ENCODE measurements around the gene SYCP3. TPM values are rescaled to one million over a fixed set of nuclear protein-coding genes. Genes with fewer than 3 reads are reported as not detected.

The SYCP3 gene
- total RNA-seq, 1 donor from 2014 or later = 0.44 TPM

DNA sequence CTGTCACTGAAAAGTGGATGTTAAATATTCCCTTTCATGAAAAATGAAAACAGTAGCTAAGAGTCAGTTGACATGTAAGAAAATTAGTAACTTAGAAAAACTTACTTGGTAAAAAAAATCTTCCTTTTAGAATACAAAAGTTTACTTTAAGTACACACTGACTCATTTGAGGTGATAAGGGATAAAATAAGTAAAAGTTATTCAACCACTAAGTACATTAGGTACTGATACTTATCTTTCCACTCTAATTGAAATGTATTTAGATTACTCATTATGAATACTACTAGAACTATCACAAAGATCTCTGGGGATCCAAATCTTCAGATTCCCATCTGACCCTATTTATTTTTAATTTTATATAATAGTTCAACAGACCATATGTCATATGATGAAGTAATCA is 12.2 kb downstream of the SYCP3 start:
- peaks cover 9% of the 10 kb centered on the region for H3K4me1 Mint-ChIP-seq (ENCODE audit: low read depth)
- no peak overlapping the region for H3K27ac Mint-ChIP-seq
- intact Hi-C loops (cut with micrococcal nuclease) = no loop called here
- no peak overlapping the region for H3K4me3 Mint-ChIP-seq
- DNase-seq (ENCODE audit: low spot score) = no peak
- peaks cover 2% of the 10 kb centered on the region for H3K36me3 Mint-ChIP-seq (ENCODE audit: low read depth)
- H3K27me3 Mint-ChIP-seq (ENCODE audit: insufficient read depth) = no peaks in the 10 kb centered on the region
- no peaks in the 10 kb centered on the region for H3K9me3 Mint-ChIP-seq

DNA sequence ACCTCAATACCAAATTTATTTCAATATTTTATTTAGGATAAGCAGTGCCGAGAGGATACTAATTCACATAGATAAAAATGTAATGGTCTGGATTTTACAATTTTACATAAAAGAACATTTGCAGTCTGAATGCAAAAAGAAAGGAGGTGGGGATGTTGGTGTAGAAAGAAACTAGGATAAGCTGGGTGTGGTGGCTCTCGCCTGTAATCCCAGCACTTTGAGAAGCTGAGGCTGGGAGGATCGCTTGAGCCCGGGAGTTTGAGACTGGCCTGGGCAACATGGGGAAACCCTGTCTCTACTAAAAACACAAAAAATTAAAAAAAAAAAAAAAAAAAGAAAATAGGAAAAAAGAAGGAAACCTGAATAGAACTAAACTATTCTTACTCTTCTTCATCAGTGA is 16.9 kb downstream of the SYCP3 start:
- Mint-ChIP-seq H3K27ac (no peak overlapping the region), H3K9me3 (no peaks in the 10 kb centered on the region), H3K4me1 (ENCODE audit: low read depth) (peaks cover 9% of the 10 kb centered on the region), H3K36me3 (ENCODE audit: low read depth) (no peaks in the 10 kb centered on the region), H3K4me3 (no peak overlapping the region), H3K27me3 (ENCODE audit: insufficient read depth) (no peaks in the 10 kb centered on the region)
- DNase-seq (ENCODE audit: low spot score) = no peak
- intact Hi-C loops (cut with micrococcal nuclease) = no loop called here

DNA sequence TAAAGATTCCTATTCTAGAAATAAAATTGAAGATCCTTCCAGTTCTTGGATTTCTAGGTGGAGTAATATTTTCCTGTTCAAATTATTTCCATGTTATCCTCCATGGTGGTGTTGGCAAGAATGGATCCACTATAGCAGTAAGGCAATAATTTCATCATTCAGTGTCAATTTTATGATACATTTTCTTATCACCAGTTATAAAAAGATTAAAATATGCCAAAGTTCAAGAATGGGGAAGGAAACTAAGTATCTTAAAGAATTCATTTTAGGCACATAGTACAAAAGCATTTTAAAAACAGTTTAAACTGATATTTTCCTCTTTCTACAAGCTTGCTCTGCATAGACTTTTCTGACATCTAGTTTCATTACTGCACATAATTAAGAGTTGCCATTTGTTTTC is 19.1 kb downstream of the SYCP3 start:
- H3K4me3 Mint-ChIP-seq = no peak overlapping the region
- intact Hi-C loops (cut with micrococcal nuclease) = no loop called here
- no peaks in the 10 kb centered on the region for H3K4me1 Mint-ChIP-seq (ENCODE audit: low read depth)
- DNase-seq (ENCODE audit: low spot score) = no peak
- no peaks in the 10 kb centered on the region for H3K27me3 Mint-ChIP-seq (ENCODE audit: insufficient read depth)
- H3K36me3 Mint-ChIP-seq (ENCODE audit: low read depth) = no peaks in the 10 kb centered on the region
- H3K9me3 Mint-ChIP-seq = no peaks in the 10 kb centered on the region
- no peak overlapping the region for H3K27ac Mint-ChIP-seq

DNA sequence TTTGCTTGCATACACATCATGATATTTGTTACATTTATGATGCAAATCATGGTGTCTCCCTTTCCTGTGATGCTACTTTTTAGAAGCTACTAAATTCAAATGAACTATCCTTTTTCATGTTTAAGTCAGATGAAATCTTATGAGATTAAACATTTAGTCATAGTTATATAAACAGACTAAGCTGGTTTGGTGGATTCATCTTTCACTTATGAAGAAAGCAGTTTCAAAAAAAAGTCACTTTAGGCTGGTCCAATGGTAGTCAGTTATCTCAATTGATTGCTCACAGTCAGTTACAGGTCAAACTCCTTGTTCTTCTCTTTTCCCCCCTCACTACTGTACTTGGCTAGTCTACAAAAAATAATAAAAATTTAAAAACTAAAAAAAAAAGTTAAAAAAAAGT is 19.7 kb downstream of the SYCP3 start:
- H3K9me3 Mint-ChIP-seq = no peaks in the 10 kb centered on the region
- no peaks in the 10 kb centered on the region for H3K4me1 Mint-ChIP-seq (ENCODE audit: low read depth)
- H3K4me3 Mint-ChIP-seq = no peak overlapping the region
- intact Hi-C loops (cut with micrococcal nuclease) = no loop called here
- no peak for DNase-seq (ENCODE audit: low spot score)
- H3K27ac Mint-ChIP-seq = no peak overlapping the region
- H3K27me3 Mint-ChIP-seq (ENCODE audit: insufficient read depth) = no peaks in the 10 kb centered on the region
- H3K36me3 Mint-ChIP-seq (ENCODE audit: low read depth) = no peaks in the 10 kb centered on the region

DNA sequence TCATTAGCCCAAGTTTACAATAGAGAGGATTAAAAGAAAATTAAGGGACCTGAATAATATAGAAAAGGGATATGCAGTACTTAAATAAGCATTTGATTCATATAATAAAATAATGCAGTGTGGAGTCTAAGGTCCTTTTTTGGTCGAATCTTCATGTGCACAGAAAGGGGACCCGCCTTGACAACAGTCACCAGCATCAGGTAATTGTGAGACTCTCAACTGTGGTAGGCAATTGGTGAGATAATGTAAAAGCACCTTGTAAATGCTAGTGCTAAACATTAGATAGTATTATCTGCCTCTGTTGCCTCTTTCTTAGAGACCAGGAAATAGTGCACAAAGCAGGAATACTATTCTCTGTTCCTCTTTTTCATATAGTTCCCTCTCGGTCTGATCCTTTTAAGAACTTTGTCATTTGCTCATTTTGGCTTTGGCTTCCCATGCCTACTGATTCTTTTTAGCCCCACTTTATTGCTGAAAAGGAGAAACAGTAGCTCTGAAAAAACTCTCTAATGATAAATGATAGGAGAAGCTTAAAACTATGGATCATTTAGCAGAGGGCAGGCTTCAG is 24.3 kb downstream of the SYCP3 start:
- no peak for DNase-seq (ENCODE audit: low spot score)
- no peaks in the 10 kb centered on the region for H3K36me3 Mint-ChIP-seq (ENCODE audit: low read depth)
- no peak overlapping the region for H3K4me3 Mint-ChIP-seq
- no peak overlapping the region for H3K27ac Mint-ChIP-seq
- H3K27me3 Mint-ChIP-seq (ENCODE audit: insufficient read depth) = no peaks in the 10 kb centered on the region
- H3K4me1 Mint-ChIP-seq (ENCODE audit: low read depth) = no peaks in the 10 kb centered on the region
- no peaks in the 10 kb centered on the region for H3K9me3 Mint-ChIP-seq
- intact Hi-C loops (cut with micrococcal nuclease) = no loop called here

DNA sequence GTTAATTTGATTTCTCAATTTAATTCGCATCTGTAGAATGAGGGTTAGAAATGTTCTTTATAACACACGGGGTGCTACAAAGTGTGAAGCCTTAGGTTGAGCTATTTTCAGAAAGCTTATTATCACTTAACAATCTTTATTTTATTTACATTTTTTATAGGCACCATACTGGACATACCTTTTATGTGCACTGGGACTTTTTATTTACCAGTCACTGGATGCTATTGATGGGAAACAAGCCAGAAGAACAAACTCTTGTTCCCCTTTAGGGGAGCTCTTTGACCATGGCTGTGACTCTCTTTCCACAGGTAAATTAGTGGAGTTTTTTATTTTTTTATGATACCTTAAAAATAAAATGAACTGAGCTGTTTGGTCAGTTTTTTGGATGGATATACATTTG is 25.3 kb downstream of the SYCP3 start:
- Mint-ChIP-seq H3K9me3 (no peaks in the 10 kb centered on the region), H3K36me3 (ENCODE audit: low read depth) (no peaks in the 10 kb centered on the region)
- intact Hi-C loops (cut with micrococcal nuclease) = no loop called here

DNA sequence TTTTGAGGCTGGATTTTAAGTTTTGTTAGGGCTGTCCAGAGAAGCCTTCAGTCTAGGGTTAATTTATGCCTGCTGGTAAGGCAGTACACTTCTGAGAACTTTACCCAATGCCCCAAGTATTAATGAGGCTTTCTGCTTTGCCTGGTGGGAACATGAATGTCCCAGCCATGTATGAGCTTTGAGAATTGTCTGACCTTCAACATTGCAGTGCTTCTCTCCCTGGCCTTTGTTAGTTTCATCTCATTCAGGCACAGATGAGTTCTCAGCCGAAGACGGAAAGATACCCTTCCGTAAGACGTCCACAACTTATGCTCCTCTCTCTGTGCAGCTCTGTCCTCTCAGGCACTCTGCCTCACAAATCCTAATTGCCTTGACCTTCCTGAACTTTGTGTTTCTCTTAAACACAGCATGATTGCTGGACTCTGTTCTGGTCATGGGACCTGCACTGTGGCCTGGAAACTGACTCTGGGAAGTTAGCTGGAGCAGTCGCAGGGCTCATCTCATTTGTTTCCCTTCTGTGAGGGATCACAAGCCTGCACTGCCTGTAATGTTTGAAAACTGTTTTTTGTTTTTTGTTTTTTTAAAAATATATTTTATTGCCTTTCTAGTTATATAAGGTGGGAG is 26.1 kb downstream of the SYCP3 start:
- Mint-ChIP-seq H3K9me3 (no peaks in the 10 kb centered on the region), H3K4me3 (no peak overlapping the region), H3K27me3 (ENCODE audit: insufficient read depth) (no peaks in the 10 kb centered on the region), H3K27ac (no peak overlapping the region), H3K36me3 (ENCODE audit: low read depth) (no peaks in the 10 kb centered on the region), H3K4me1 (ENCODE audit: low read depth) (peaks cover 6% of the 10 kb centered on the region)
- intact Hi-C loops (cut with micrococcal nuclease) = no loop called here
- no peak for DNase-seq (ENCODE audit: low spot score)

More for the DNA sequence above, 25.3 kb downstream of the SYCP3 start:
- peaks cover 6% of the 10 kb centered on the region for H3K4me1 Mint-ChIP-seq (ENCODE audit: low read depth)
- H3K27ac Mint-ChIP-seq = no peak overlapping the region
- no peak for DNase-seq (ENCODE audit: low spot score)
- no peak overlapping the region for H3K4me3 Mint-ChIP-seq
- H3K27me3 Mint-ChIP-seq (ENCODE audit: insufficient read depth) = no peaks in the 10 kb centered on the region

DNA sequence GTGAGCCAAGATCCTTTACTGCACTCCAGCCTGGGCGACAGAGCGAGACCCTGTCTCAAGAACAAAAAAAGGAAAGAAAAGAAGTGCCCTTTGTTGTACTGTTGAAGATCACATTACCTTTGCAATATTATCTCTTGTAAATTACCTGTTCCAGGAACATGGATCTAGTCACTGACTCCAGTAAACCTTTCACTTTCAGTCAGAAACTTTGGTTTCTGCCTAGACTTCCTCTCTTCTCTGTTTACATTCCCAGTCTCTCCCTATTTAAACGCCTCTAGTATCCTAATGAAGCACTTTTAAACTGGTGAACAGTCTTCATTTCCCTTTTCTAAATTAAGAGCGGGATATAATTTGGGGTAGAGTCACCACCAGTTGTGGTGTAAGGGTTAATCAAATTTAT is 29.0 kb downstream of the SYCP3 start:
- Mint-ChIP-seq H3K4me3 (no peak overlapping the region), H3K27me3 (ENCODE audit: insufficient read depth) (no peaks in the 10 kb centered on the region), H3K36me3 (ENCODE audit: low read depth) (no peaks in the 10 kb centered on the region), H3K4me1 (ENCODE audit: low read depth) (peaks cover 6% of the 10 kb centered on the region), H3K9me3 (no peaks in the 10 kb centered on the region), H3K27ac (no peak overlapping the region)
- no peak for DNase-seq (ENCODE audit: low spot score)
- intact Hi-C loops (cut with micrococcal nuclease) = no loop called here

DNA sequence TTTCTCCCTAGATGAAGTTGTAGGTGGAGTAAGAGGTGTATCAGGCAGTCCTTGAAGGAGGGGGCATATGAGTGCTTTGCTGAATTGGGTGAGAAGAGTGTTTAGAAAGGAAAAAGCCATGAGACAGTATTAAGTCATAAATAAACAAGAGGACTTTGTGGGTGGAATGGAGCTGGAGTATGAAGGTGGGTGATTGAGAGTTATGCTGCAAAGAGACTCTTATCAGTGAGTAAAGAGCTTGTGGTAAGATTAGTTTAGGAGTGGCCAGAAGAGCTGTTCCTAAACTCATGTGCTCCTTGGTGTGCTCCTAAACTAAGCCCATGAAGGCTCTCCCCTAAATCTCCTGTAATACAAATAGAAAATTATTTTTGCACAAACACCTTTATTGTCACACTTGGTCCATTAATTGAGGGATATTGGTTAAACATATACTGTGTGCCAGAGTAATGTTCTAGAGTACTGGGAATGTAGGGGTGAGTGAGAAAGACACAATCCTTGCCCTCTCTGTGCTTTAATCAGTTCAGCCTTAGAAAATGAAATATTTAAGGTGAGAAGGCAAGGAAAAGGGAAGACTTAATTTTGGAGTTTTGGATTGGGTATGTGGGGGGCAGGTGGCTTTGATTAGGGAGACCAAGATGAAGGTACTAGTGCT is 32.0 kb downstream of the SYCP3 start:
- intact Hi-C loops (cut with micrococcal nuclease) = no loop called here
- no peaks in the 10 kb centered on the region for H3K27me3 Mint-ChIP-seq (ENCODE audit: insufficient read depth)
- no peaks in the 10 kb centered on the region for H3K36me3 Mint-ChIP-seq (ENCODE audit: low read depth)
- H3K27ac Mint-ChIP-seq = no peak overlapping the region
- DNase-seq (ENCODE audit: low spot score) = no peak
- no peak overlapping the region for H3K4me3 Mint-ChIP-seq
- H3K4me1 Mint-ChIP-seq (ENCODE audit: low read depth) = peaks cover 6% of the 10 kb centered on the region
- H3K9me3 Mint-ChIP-seq = no peaks in the 10 kb centered on the region

DNA sequence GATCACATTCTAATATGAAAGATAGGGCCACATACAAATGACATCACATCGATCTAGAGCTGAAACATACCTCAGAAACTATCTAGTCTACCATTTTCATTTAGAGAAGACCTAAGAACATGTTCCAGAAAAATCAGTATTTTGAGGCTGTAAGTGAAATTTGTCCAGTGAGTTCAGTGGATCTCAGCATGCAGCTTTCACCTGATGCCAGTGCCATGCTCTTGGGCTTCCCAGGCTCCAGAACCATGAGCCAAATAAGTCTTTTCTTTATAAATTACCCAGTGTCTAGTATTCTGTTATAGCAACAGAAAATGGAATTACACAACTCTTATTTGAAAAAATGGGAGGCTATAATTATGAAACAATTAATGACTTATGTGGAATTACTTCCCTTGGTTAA is 32.9 kb downstream of the SYCP3 start:
- Mint-ChIP-seq H3K4me3 (no peak overlapping the region), H3K27me3 (ENCODE audit: insufficient read depth) (no peaks in the 10 kb centered on the region), H3K27ac (no peak overlapping the region), H3K36me3 (ENCODE audit: low read depth) (no peaks in the 10 kb centered on the region), H3K4me1 (ENCODE audit: low read depth) (peaks cover 6% of the 10 kb centered on the region), H3K9me3 (no peaks in the 10 kb centered on the region)
- intact Hi-C loops (cut with micrococcal nuclease) = no loop called here
- no peak for DNase-seq (ENCODE audit: low spot score)

DNA sequence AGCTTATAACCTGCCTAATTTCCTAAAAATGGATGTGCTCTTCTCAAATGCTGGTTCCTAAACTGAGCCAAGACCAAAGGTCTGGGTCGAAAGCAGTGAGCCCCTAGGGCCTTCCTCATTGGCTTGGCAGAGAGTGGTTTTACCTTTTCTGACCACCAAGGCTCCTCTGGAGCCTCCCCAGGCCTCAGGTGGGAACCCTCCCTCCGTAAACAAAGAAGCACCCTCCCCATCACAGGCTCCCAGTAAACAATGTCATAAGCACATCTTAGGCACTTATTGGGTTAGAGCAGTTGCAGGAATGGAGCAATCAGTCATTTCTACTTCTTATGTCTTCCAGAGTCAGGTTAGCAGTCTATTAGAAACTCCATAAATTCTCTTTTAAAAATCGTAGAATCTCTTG is 35.8 kb downstream of the SYCP3 start:
- Mint-ChIP-seq H3K4me3 (no peak overlapping the region), H3K9me3 (no peaks in the 10 kb centered on the region), H3K4me1 (ENCODE audit: low read depth) (peaks cover 11% of the 10 kb centered on the region), H3K27me3 (ENCODE audit: insufficient read depth) (peaks cover 20% of the 10 kb centered on the region), H3K36me3 (ENCODE audit: low read depth) (no peaks in the 10 kb centered on the region), H3K27ac (no peak overlapping the region)
- no peak for DNase-seq (ENCODE audit: low spot score)
- intact Hi-C loops (cut with micrococcal nuclease) = no loop called here

DNA sequence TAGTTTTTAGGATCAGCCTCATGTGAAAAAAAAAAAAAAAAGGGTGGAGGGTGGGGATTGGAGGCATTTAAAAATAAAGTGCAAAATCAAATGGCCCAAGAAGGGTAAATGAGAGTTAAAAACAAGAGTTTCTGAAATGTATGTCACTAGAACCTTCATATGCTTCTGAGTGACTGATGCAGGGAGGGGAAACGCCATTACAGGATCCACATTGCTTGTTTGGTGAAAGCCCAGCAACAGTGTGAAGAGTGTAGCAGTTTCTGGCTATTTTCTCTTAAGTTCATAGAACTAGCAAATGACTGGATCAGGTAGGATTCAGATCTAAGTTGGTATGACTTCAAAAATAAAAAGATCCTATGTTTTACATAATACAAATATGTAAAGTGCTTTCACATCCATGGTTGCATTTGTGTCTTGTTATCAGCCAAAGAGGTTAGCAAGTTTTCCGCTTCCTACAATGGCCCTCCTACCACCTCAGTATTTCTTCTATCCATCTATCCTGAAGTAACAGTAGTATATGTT is 38.9 kb downstream of the SYCP3 start:
- no peak overlapping the region for H3K27ac Mint-ChIP-seq
- H3K4me3 Mint-ChIP-seq = no peak overlapping the region
- no peaks in the 10 kb centered on the region for H3K36me3 Mint-ChIP-seq (ENCODE audit: low read depth)
- peaks cover 29% of the 10 kb centered on the region for H3K27me3 Mint-ChIP-seq (ENCODE audit: insufficient read depth)
- DNase-seq (ENCODE audit: low spot score) = no peak
- intact Hi-C loops (cut with micrococcal nuclease) = no loop called here
- no peaks in the 10 kb centered on the region for H3K9me3 Mint-ChIP-seq
- peaks cover 23% of the 10 kb centered on the region for H3K4me1 Mint-ChIP-seq (ENCODE audit: low read depth)

DNA sequence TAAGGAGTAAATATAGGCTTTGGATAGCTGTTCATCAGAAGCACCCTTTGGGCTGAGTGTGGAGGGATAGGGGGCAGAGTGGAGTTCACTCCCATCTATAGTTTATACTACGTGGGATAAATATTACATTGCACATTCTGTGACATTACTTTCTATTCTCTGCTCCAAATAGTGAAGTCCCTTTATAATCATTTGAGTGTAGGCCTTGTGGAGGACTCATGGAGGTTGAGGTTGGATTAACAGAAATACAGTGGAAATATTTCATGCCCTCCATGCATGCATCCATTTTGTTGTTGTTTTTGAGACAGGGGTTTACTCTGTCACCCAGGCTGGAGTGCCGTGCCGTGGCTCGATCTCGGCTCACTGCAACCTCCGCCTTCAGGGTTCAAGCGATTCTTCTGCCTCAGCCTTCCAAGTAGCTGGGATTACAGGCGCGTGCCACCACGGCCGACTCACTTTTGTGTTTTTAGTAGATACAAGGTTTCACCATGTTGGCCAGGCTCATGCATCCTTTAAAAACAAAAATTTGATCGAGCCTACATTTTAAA is 40.4 kb downstream of the SYCP3 start:
- no peak for DNase-seq (ENCODE audit: low spot score)
- H3K36me3 Mint-ChIP-seq (ENCODE audit: low read depth) = no peaks in the 10 kb centered on the region
- no peaks in the 10 kb centered on the region for H3K9me3 Mint-ChIP-seq
- peak overlapping the region; percentile 88 for H3K4me3 Mint-ChIP-seq
- peaks cover 33% of the 10 kb centered on the region for H3K27me3 Mint-ChIP-seq (ENCODE audit: insufficient read depth)
- intact Hi-C loops (cut with micrococcal nuclease) = loop anchor here (5.0 to 10.0 kb wide), 5 partner anchors 133 to 1564 kb away; partner anchors contain the start of genes DEPDC4, GNPTAB, PMCH and SCYL2
- H3K27ac Mint-ChIP-seq = peak overlapping the region; percentile 67
- H3K4me1 Mint-ChIP-seq (ENCODE audit: low read depth) = peaks cover 23% of the 10 kb centered on the region

Data from activated T-helper 1 cell treated with anti-CD3 and anti-CD28 coated beads, Interleukin-12 subunit alpha, Interleukin-12 subunit beta, Interleukin-2, Interleukin-4 antibody, amounts not matched to agents 30 ng/mL and 10 ng/mL and 1 ng/mL, durations not matched to agents 14 hours and 24 hours and 36 hours (primary cell).